HG02588 (cell line): ENCODE measurements around the gene GRK5.

Source experiments
- ATAC-seq: cut with Tn5 transposase; IDR thresholded peaks from one replicate; pipeline ENCODE4 v1.9.1; 2021; ENCODE audit warnings: mild to moderate bottlenecking, moderate library complexity; ENCODE audit not compliant: unreplicated experiment

The GRK5 gene

GRCh38 chr10:119292968-119293760, 85.8 kb downstream of the GRK5 start:
- ATAC-seq: no peak

- no peak for ATAC-seq
Observed at GRCh38 chr10:119296703-119297102, 89.3 kb downstream of the GRK5 start.

GRCh38 chr10:119297207-119297968, 90.0 kb downstream of the GRK5 start:
- ATAC-seq: no peak

GRCh38 chr10:119298810-119299209, 91.4 kb downstream of the GRK5 start:
- ATAC-seq: no peak

GRCh38 chr10:119299531-119299930, 92.2 kb downstream of the GRK5 start:
- ATAC-seq: no peak

GRCh38 chr10:119301397-119301796, 94.0 kb downstream of the GRK5 start:
- no peak for ATAC-seq

GRCh38 chr10:119302172-119302571, 94.8 kb downstream of the GRK5 start:
- no peak for ATAC-seq

GRCh38 chr10:119302591-119303253, 95.4 kb downstream of the GRK5 start:
- no peak for ATAC-seq

GRCh38 chr10:119303886-119304285, 96.5 kb downstream of the GRK5 start:
- no peak for ATAC-seq

GRCh38 chr10:119304541-119304940, 97.2 kb downstream of the GRK5 start:
- ATAC-seq: no peak

- peak; percentile 42 for ATAC-seq
Observed at GRCh38 chr10:119305860-119306513, 98.6 kb downstream of the GRK5 start.

- ATAC-seq: peak; percentile 73
Observed at GRCh38 chr10:119306514-119306951, 99.2 kb downstream of the GRK5 start.

- ATAC-seq: no peak
Observed at GRCh38 chr10:119306986-119307392, 99.6 kb downstream of the GRK5 start.

GRCh38 chr10:119308089-119308488, 100.7 kb downstream of the GRK5 start:
- no peak for ATAC-seq

GRCh38 chr10:119308551-119309422, 101.4 kb downstream of the GRK5 start:
- no peak for ATAC-seq

GRCh38 chr10:119309423-119309770, 102.0 kb downstream of the GRK5 start:
- ATAC-seq: no peak

GRCh38 chr10:119310806-119311205, 103.4 kb downstream of the GRK5 start:
- no peak for ATAC-seq

GRCh38 chr10:119312241-119312640, 104.9 kb downstream of the GRK5 start:
- no peak for ATAC-seq

GRCh38 chr10:119313024-119313423, 105.7 kb downstream of the GRK5 start:
- ATAC-seq: no peak

GRCh38 chr10:119313644-119314043, 106.3 kb downstream of the GRK5 start:
- ATAC-seq: peak; percentile 78
